GM12875 (cell line): Measurements from ENCODE around the gene A2M.

Experiments used
- H3K4me3 ChIP-seq: one replicate; pipeline ENCODE4 v1.5.1; 2011; ENCODE audit warnings: low read depth, low read length, control low read depth
- CTCF ChIP-seq: IDR thresholded peaks from 2 replicates; pipeline ENCODE4 v1.5.1; 2011; ENCODE audit warnings: low read depth, mild to moderate bottlenecking, control low read depth, inconsistent platforms, low read length, moderate library complexity, borderline replicate concordance; ENCODE audit not compliant: insufficient read depth

Gene A2M

GRCh38 chr12:9040484-9041186 lies 75.1 kb downstream of the A2M start:
- H3K4me3 ChIP-seq: no peak overlapping the region

GRCh38 chr12:9039397-9039977 lies 76.2 kb downstream of the A2M start:
- H3K4me3 ChIP-seq: no peak overlapping the region
- peak; percentile 47; the same call in 1 of the 2 replicates for TF ChIP-seq CTCF

More at GRCh38 chr12:9040484-9041186, 75.1 kb downstream of the A2M start:
- TF ChIP-seq CTCF: no peak

GRCh38 chr12:9037431-9037830 lies 78.3 kb downstream of the A2M start:
- no peak for TF ChIP-seq CTCF

GRCh38 chr12:9036227-9036626 lies 79.5 kb downstream of the A2M start:
- no peak for TF ChIP-seq CTCF
- H3K4me3 ChIP-seq: no peak overlapping the region

More at GRCh38 chr12:9037431-9037830, 78.3 kb downstream of the A2M start:
- no peak overlapping the region for H3K4me3 ChIP-seq

- no peak for TF ChIP-seq CTCF
- no peak overlapping the region for H3K4me3 ChIP-seq
Measured at GRCh38 chr12:9034095-9034494, 81.6 kb downstream of the A2M start.

GRCh38 chr12:9033265-9033887 lies 82.3 kb downstream of the A2M start:
- TF ChIP-seq CTCF: no peak
- no peak overlapping the region for H3K4me3 ChIP-seq

- no peak overlapping the region for H3K4me3 ChIP-seq
- no peak for TF ChIP-seq CTCF
Measured at GRCh38 chr12:9032202-9032964, 83.3 kb downstream of the A2M start.
